ENCODE measurements around the gene DNAJC27.

DNAJC27 gene

GRCh38 chr2:24970483-24971285 is 1.1 kb downstream of the DNAJC27 start:
- no peak for DNase-seq (ENCODE audit: low read depth)

- DNase-seq (ENCODE audit: low read depth) = no peak
Measured at GRCh38 chr2:24969784-24970183, 2.0 kb downstream of the DNAJC27 start.

GRCh38 chr2:24961903-24962302 is 9.9 kb downstream of the DNAJC27 start:
- no peak for DNase-seq (ENCODE audit: low read depth)

- DNase-seq (ENCODE audit: low read depth) = no peak
Measured at GRCh38 chr2:24959761-24960160, 12.0 kb downstream of the DNAJC27 start.

GRCh38 chr2:24958411-24958935 is 13.3 kb downstream of the DNAJC27 start:
- no peak for DNase-seq (ENCODE audit: low read depth)

GRCh38 chr2:24957976-24958375 is 13.8 kb downstream of the DNAJC27 start:
- DNase-seq (ENCODE audit: low read depth) = no peak

GRCh38 chr2:24957221-24957620 is 14.5 kb downstream of the DNAJC27 start:
- DNase-seq (ENCODE audit: low read depth) = no peak

- DNase-seq (ENCODE audit: low read depth) = no peak
Measured at GRCh38 chr2:24955921-24956320, 15.8 kb downstream of the DNAJC27 start.

- no peak for DNase-seq (ENCODE audit: low read depth)
Measured at GRCh38 chr2:24955232-24955631, 16.5 kb downstream of the DNAJC27 start.

- no peak for DNase-seq (ENCODE audit: low read depth)
Measured at GRCh38 chr2:24950102-24950501, 21.7 kb downstream of the DNAJC27 start.

GRCh38 chr2:24948506-24948905 is 23.2 kb downstream of the DNAJC27 start:
- no peak for DNase-seq (ENCODE audit: low read depth)

- DNase-seq (ENCODE audit: low read depth) = no peak
Measured at GRCh38 chr2:24947561-24948157, 24.1 kb downstream of the DNAJC27 start.

- no peak for DNase-seq (ENCODE audit: low read depth)
Measured at GRCh38 chr2:24945907-24946306, 25.8 kb downstream of the DNAJC27 start.

GRCh38 chr2:24943427-24944053 is 28.2 kb downstream of the DNAJC27 start:
- DNase-seq (ENCODE audit: low read depth) = no peak

GRCh38 chr2:24939353-24939752 is 32.4 kb downstream of the DNAJC27 start:
- DNase-seq (ENCODE audit: low read depth) = no peak

GRCh38 chr2:24937236-24937635 is 34.5 kb downstream of the DNAJC27 start:
- no peak for DNase-seq (ENCODE audit: low read depth)

GRCh38 chr2:24935145-24935544 is 36.6 kb downstream of the DNAJC27 start:
- DNase-seq (ENCODE audit: low read depth) = no peak

- no peak for DNase-seq (ENCODE audit: low read depth)
Measured at GRCh38 chr2:24932715-24933114, 39.0 kb downstream of the DNAJC27 start.

- DNase-seq (ENCODE audit: low read depth) = no peak
Measured at GRCh38 chr2:24930768-24931167, 41.0 kb downstream of the DNAJC27 start.

- no peak for DNase-seq (ENCODE audit: low read depth)
Measured at GRCh38 chr2:24929230-24929629, 42.5 kb downstream of the DNAJC27 start.

- DNase-seq (ENCODE audit: low read depth) = no peak
Measured at GRCh38 chr2:24928036-24928435, 43.7 kb downstream of the DNAJC27 start.

- DNase-seq (ENCODE audit: low read depth) = no peak
Measured at GRCh38 chr2:24926602-24927252, 45.0 kb downstream of the DNAJC27 start.

GRCh38 chr2:24926220-24926601 is 45.5 kb downstream of the DNAJC27 start:
- no peak for DNase-seq (ENCODE audit: low read depth)

Data from stimulated activated CD8-positive, alpha-beta memory T cell treated with anti-CD3 and anti-CD28 coated beads, Interleukin-12 subunit alpha, Interleukin-12 subunit beta, amount 100 ng/mL, for 4 hours (primary cell).